GM13977 (cell line): ENCODE results near the gene E4F1.
A peak's percentile ranks its signal among the peaks of the same experiment; 100 is the strongest.

Experiments used
- DNase-seq: peaks from one replicate; pipeline ENCODE4 v3.0.0; 2012; ENCODE audit warnings: low spot score
- in situ Hi-C: fragments of 300-500 bp; cut with MboI; formaldehyde crosslinking; loops from one replicate; pipeline ENCODE4 v1.12.0; 2022; ENCODE audit warnings: low sequenced_read_pairs, low pct_unique_long_range_greater_than_20kb, mixed read lengths, inconsistent platforms; ENCODE audit not compliant: unreplicated experiment
- TF ChIP-seq, protein P1 (sequence below): IDR thresholded peaks from 2 replicates; pipeline ENCODE4 v1.5.1; 2012; ENCODE audit warnings: mild to moderate bottlenecking, control low read depth; ENCODE audit not compliant: insufficient read depth; ENCODE audit errors: extremely low read depth, missing control alignments

The E4F1 gene

DNA sequence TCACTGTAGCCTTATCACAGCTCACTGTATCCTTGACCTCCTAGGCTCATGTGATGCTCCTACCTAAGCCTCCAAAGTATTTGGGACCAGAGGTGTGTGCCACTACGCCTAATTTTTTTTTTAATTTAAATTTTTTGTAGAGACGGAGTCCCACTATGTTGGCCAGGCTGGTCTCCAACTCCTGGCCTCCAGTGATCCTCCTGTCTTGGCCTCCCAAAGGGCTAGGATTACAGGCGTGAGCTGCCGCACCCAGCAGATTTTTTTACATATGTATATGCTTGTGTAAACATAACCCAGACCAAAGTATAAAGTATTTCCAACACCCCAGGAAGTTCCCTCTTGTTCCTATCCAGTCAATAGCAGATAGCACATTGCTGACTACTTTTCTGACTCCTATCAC, 7.1 kb upstream of the E4F1 start:
- no peak for DNase-seq
- in situ Hi-C loops, result no loop called here
- TF ChIP-seq, protein P1, sequence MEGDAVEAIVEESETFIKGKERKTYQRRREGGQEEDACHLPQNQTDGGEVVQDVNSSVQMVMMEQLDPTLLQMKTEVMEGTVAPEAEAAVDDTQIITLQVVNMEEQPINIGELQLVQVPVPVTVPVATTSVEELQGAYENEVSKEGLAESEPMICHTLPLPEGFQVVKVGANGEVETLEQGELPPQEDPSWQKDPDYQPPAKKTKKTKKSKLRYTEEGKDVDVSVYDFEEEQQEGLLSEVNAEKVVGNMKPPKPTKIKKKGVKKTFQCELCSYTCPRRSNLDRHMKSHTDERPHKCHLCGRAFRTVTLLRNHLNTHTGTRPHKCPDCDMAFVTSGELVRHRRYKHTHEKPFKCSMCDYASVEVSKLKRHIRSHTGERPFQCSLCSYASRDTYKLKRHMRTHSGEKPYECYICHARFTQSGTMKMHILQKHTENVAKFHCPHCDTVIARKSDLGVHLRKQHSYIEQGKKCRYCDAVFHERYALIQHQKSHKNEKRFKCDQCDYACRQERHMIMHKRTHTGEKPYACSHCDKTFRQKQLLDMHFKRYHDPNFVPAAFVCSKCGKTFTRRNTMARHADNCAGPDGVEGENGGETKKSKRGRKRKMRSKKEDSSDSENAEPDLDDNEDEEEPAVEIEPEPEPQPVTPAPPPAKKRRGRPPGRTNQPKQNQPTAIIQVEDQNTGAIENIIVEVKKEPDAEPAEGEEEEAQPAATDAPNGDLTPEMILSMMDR, result no peak

DNA sequence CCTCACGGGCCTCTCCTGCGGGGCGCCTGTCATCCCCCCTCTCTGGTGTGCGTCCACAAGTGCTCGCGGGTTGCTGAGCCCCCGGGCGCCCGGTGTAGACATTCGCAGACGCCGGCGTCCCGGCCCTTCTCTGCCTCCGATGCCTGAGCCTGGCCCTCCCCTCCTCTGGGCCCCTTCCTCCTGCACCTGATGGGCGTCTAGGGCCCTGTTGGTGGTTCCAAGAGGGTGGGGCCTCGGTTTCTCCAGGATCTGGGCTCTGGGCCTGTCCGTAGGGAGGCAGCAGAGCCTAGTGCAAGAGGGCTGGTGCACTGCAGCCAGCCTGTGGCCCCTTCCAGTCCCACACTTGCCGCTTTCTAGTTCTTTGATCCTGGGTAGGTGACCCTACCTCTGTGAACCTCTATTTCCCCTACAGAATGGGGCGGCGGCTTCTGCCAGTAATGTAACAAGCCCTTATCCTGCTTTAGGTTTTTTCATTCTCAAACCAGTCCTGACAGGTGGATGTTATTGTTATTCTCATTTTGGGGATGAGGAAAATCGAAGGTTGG, 623 bp downstream of the E4F1 start:
- DNase-seq, result peak; percentile 69
- TF ChIP-seq, protein P1, result peak; percentile 19
- in situ Hi-C loops, result no loop called here

DNA sequence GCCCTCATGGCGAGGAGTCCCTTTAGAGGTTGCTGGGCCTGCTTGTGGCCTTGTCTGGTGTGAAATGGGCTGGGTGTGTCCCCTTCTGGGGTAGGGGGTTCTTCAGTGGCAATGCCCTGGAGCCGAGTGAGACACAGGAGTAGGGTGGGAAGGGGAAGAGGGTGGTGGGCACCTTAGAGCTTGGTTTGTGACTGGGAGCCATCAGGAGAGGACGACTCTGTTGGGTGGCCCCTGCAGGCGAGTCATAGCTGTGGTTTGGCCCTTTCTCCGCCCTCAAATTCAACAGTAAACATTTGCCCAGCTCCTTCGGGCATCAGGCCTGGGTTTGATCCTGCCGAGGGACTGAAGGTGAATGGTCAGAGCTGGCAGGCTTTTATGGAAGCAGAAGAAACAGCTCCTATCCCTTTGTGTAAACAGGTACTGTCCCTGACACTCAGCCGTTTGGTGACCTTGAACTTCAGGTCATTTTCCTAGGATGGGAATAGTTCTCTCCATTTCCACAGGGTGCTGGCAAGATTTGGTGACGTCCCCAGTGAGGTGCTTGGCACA, 2.9 kb downstream of the E4F1 start:
- TF ChIP-seq, protein P1, result no peak
- no peak for DNase-seq
- in situ Hi-C loops, result no loop called here

DNA sequence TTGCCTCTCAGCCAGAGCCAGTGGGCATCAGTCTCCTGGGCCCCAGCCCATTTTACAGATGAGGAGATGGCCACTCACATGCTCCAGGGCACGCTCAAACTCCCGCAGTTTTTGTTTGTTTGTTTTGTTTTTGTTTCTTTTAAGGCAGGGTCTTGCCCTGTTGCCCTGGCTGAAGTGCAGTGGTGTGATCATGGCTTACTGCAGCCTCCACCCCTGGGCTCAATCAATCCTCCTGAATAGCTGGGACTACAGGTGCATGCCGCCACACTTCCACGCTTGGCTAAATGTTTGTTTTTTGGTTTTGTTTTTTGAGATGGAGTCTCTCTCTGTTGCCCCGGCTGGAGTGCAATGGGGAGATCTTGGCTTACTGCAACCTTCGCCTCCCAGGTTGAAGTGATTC, 3.5 kb downstream of the E4F1 start:
- no peak for DNase-seq
- in situ Hi-C loops, result no loop called here
- TF ChIP-seq, protein P1, result no peak

DNA sequence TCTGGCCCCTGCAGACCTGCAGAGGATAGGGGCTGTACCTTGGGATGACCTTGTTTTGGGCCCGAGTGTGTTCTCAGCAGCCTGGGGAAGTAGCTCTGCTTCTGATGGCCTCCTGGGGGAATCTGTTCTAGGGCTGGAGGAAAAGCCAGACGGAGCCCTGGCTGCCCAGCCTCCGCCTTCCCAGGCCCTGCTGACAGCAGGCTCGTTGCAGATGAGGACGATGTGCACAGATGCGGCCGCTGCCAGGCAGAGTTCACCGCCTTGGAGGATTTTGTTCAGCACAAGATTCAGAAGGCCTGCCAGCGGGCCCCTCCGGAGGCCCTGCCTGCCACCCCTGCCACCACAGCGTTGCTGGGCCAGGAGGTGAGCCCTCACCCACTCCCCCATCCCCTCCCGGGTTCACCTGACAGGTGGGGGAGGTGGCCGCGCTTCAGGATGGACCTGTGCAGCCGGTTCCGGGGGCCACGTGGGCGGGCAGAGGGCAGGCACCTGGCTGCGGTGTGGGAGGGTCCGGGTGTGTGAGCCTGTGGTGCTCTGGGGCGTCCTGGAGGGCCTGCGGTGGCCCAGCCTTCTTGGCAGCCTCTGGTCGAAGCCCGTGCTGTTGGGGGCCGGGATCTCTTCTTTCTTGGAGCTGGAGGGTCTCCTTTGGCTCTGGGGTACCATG, 4.9 kb downstream of the E4F1 start:
- no peak for DNase-seq
- in situ Hi-C loops, result no loop called here
- TF ChIP-seq, protein P1, result no peak

DNA sequence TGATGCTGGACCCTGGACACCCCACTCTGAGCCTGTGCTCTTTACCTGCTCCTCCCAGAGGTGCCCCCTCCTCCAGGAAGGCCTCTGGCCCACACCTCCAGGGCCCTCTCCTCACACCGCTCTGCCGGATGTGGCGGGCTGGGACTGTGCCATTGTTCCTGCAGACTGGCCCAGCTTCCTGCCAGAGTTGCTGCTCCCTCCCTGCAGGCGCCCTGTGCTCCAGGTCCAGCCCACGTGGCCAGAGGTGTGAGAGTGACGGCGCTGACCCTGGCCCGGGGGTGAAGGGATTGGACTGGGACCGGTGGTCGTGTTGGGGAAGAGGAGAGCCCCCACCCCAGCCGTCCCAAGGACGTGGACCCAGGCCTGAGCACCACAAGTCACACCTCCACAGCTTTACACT, 5.7 kb downstream of the E4F1 start:
- DNase-seq, result no peak
- in situ Hi-C loops, result no loop called here
- TF ChIP-seq, protein P1, result no peak
